NCI-H82 treated with DMSO at 0.1 percent for 48 hours (cell line): Measurements from ENCODE around the gene KDM1A.

Experiments
- DNase-seq: peaks from one replicate; lab custom pipeline; 2025; ENCODE audit not compliant: unreplicated experiment; lab: John Stamatoyannopoulos, UW

KDM1A gene

GRCh38 chr1:23129846-23130245 lies 110.6 kb downstream of the KDM1A start:
- no peak for DNase-seq

DNA sequence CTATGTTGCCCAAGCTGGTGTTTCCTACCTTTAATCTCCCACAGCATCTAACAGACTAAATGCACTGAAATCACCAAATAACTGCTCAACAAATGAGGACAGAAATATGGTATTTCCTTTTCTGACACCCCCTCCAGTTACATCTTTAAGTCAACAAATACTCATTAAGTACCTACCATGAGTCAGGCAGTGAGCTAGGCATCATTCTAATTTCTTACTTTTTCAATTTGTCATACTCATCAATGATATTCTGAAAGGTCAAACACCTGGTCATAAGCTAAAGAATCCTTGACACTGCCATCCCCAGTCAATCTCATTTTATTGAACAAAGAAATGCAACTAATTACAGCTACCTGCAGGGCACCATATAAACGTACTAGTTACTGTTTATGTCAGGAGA lies 112.8 kb downstream of the KDM1A start:
- DNase-seq: no peak
